SK-N-SH (cell line): Measurements from ENCODE around the gene DBH. TPM values are rescaled to one million over a fixed set of nuclear protein-coding genes. Genes with fewer than 3 reads are reported as not detected.
A peak's percentile ranks its signal among the peaks of the same experiment; 100 is the strongest.

Source experiments
- CTCF ChIA-PET: fragments of 300-600, 350-600 bp; formaldehyde crosslinking; extraction: SDS; loops from one replicate; lab custom pipeline; 2021; lab: Yijun Ruan, JAX
- POLR2A ChIA-PET: fragments of 350-600 bp; sonication (Branson Sonifier 250); formaldehyde crosslinking; extraction: SDS; loops from one replicate; lab custom pipeline; 2020; ENCODE audit warnings: antibody characterized with exemption, inconsistent platforms; lab: Yijun Ruan, JAX
- DNase-seq: peaks from one replicate; pipeline ENCODE4 v3.0.0; 2012
- H2AFZ ChIP-seq: fragments of 200-600 bp; sonication (generic); 2 replicates; pipeline ENCODE4 v1.8.1; 2016; ENCODE audit warnings: antibody characterized with exemption, mild to moderate bottlenecking, low read depth
- H3F3A ChIP-seq: fragments of 200-600 bp; sonication (generic); replicated peaks from 2 replicates; pipeline ENCODE3; 2016; ENCODE audit warnings: antibody characterized with exemption, mild to moderate bottlenecking; ENCODE audit not compliant: insufficient read depth
- H3K27ac ChIP-seq, 2 experiments: fragments of 200-500 bp in 1 of 2; fragments of 200-600 bp in 1 of 2; sonication (Bioruptor generic) in 1 of 2; sonication (generic), shearing (Covaris generic) in 1 of 2; 2 replicates each; pipeline versions ENCODE4 v1.5.1 to v1.6.1; 2014 to 2016; ENCODE audit warnings: low read depth in 2 of 2, inconsistent platforms in 1 of 2, low read length in 1 of 2, mild to moderate bottlenecking in 1 of 2, mixed read lengths in 1 of 2
- H3K27me3 ChIP-seq: fragments of 200-600 bp; sonication (generic), shearing (Covaris generic); 2 replicates; pipeline ENCODE4 v1.6.1; 2016; ENCODE audit warnings: mixed run types; ENCODE audit not compliant: insufficient read depth
- H3K36me3 ChIP-seq, 2 experiments: fragments of 200-500 bp in 1 of 2; fragments of 200-600 bp in 1 of 2; sonication (Bioruptor generic) in 1 of 2; sonication (generic) in 1 of 2; replicated peaks in 1 of 2; 2 replicates each; pipeline versions ENCODE3 to v1.5.1; 2014 to 2016; ENCODE audit warnings: low read length in 1 of 2, mild to moderate bottlenecking in 1 of 2; ENCODE audit not compliant: insufficient read depth in 2 of 2, control insufficient read depth in 1 of 2
- H3K4me1 ChIP-seq, 2 experiments: fragments of 200-500 bp in 1 of 2; fragments of 200-600 bp in 1 of 2; sonication (Bioruptor generic) in 1 of 2; sonication (generic), shearing (Covaris generic) in 1 of 2; 2 replicates each; pipeline versions ENCODE4 v1.5.1 to v1.6.1; 2014 to 2016; ENCODE audit warnings: low read depth in 1 of 2, low read length in 1 of 2, mixed run types in 1 of 2; ENCODE audit not compliant: insufficient read depth in 2 of 2, control insufficient read depth in 1 of 2
- H3K4me2 ChIP-seq: fragments of 200-600 bp; sonication (generic), shearing (Covaris generic); 2 replicates; pipeline ENCODE4 v1.6.1; 2017; ENCODE audit warnings: mixed run types
- H3K4me3 ChIP-seq, 2 experiments: fragments of 200-500 bp in 1 of 2; fragments of 200-600 bp in 1 of 2; sonication (Bioruptor generic) in 1 of 2; sonication (generic), shearing (Covaris generic) in 1 of 2; 2 replicates each; pipeline versions ENCODE4 v1.5.1 to v1.8.1; 2014 to 2016; ENCODE audit warnings: low read depth in 2 of 2, inconsistent platforms in 1 of 2, low read length in 1 of 2, mild to moderate bottlenecking in 1 of 2, mixed read lengths in 1 of 2, moderate library complexity in 1 of 2
- H3K79me2 ChIP-seq: fragments of 200-600 bp; sonication (generic); 2 replicates; pipeline ENCODE4 v1.8.1; 2017; ENCODE audit warnings: mild to moderate bottlenecking; ENCODE audit not compliant: insufficient read depth
- H3K9ac ChIP-seq: fragments of 200-600 bp; sonication (generic); 2 replicates; pipeline ENCODE4 v1.6.1; 2017; ENCODE audit warnings: mixed run types
- H3K9me2 ChIP-seq: fragments of 200-600 bp; sonication (generic); 2 replicates; pipeline ENCODE4 v1.6.1; 2017; ENCODE audit warnings: mixed run types
- H3K9me3 ChIP-seq: fragments of 200-600 bp; sonication (generic); 2 replicates; pipeline ENCODE4 v1.6.1; 2017; ENCODE audit warnings: mixed run types, mild to moderate bottlenecking, moderate library complexity
- H4K20me1 ChIP-seq: fragments of 200-600 bp; sonication (generic); 2 replicates; pipeline ENCODE4 v1.6.1; 2017; ENCODE audit warnings: mild to moderate bottlenecking, mixed run types; ENCODE audit not compliant: insufficient read depth
- CHD2 ChIP-seq: fragments of 150-350 bp; IDR thresholded peaks from 2 replicates; pipeline ENCODE4 v1.6.1; 2018; ENCODE audit warnings: low read length; ENCODE audit not compliant: partially characterized antibody
- EP300 ChIP-seq, 2 experiments: IDR thresholded peaks; 2 replicates each; pipeline versions ENCODE4 v1.4.0 to v1.6.1; 2012; ENCODE audit warnings: borderline replicate concordance in 1 of 2, low read depth in 1 of 2, low read length in 1 of 2
- GABPA ChIP-seq: IDR thresholded peaks from 2 replicates; pipeline ENCODE4 v1.4.0; 2012; ENCODE audit warnings: low read depth, mild to moderate bottlenecking
- GATA2 ChIP-seq: sonication (generic); formaldehyde crosslinking; IDR thresholded peaks from 2 replicates; pipeline ENCODE4 v1.5.0; 2020; ENCODE audit warnings: mild to moderate bottlenecking, missing genetic modification reagents
- IRF3 ChIP-seq: fragments of 150-350 bp; IDR thresholded peaks from 2 replicates; pipeline ENCODE4 v1.6.1; 2016; ENCODE audit warnings: mild to moderate bottlenecking, low read depth, low read length
- JUND ChIP-seq: IDR thresholded peaks from 2 replicates; pipeline ENCODE4 v1.4.0; 2012
- NRF1 ChIP-seq: IDR thresholded peaks from 2 replicates; pipeline ENCODE4 v1.6.1; 2012; ENCODE audit warnings: low read depth, mild to moderate bottlenecking, low read length
- PBX3 ChIP-seq: IDR thresholded peaks from 2 replicates; pipeline ENCODE4; 2012
- RAD21 ChIP-seq: IDR thresholded peaks from 2 replicates; pipeline ENCODE4 v1.6.1; 2012; ENCODE audit warnings: mild to moderate bottlenecking, low read length
- RFX5 ChIP-seq: IDR thresholded peaks from 2 replicates; pipeline ENCODE4 v1.6.1; 2012; ENCODE audit warnings: mild to moderate bottlenecking, improper control_type of control experiment, low read length
- RXRA ChIP-seq: IDR thresholded peaks from 2 replicates; pipeline ENCODE4 v1.4.0; 2012; ENCODE audit warnings: low read depth, mild to moderate bottlenecking, borderline replicate concordance
- TEAD4 ChIP-seq: IDR thresholded peaks from 2 replicates; pipeline ENCODE4 v1.4.0; 2012; ENCODE audit warnings: mild to moderate bottlenecking, borderline replicate concordance; ENCODE audit not compliant: insufficient read depth
- WGBS: methylation state at CpG from one replicate; pipeline ENCODE4 v1.1.6; 2017; ENCODE audit warnings: low lambda C conversion rate; 5-methylcytosine and 5-hydroxymethylcytosine counted together
- polyA plus RNA-seq, 3 experiments: library from polyadenylated mRNA; depleted of rRNA; stranded (reverse); fragments of >200 nt; gene quantifications; 2 replicates each; pipeline ENCODE4 v1.2.3, GENCODE V29; 2012

The DBH gene
- polyA plus RNA-seq, 1 of the 3 experiments (the other 2 are of a cell fraction), result 0.92 TPM

- no peak overlapping the region for H3K9ac ChIP-seq
- H3F3A ChIP-seq, result no peaks in the 10 kb centered on the region
- H3K79me2 ChIP-seq, result no peaks in the 10 kb centered on the region
- peaks cover 18% of the 10 kb centered on the region for H3K27me3 ChIP-seq
- H4K20me1 ChIP-seq, result no peaks in the 10 kb centered on the region
- 73% methylated on average over 11 of the region's 17 CpGs for WGBS
- no peaks in the 10 kb centered on the region for H3K9me3 ChIP-seq
- peak overlapping the region in 1 of 2 experiments; percentile 86; a peak in 2 of 4 replicates for H3K27ac ChIP-seq
- no peaks in the 10 kb centered on the region for H3K9me2 ChIP-seq
- no peak for TF ChIP-seq CHD2
- no peak for TF ChIP-seq GABPA
- no peak for TF ChIP-seq PBX3
- TF ChIP-seq NRF1, result no peak
- no peak for TF ChIP-seq GATA2
- H3K4me2 ChIP-seq, result no peak overlapping the region
- no peaks in the 10 kb centered on the region for H3K36me3 ChIP-seq
- peaks cover 0 to 84% of the 10 kb centered on the region in 2 experiments; a peak in 1 of 4 replicates for H3K4me1 ChIP-seq
- no peak overlapping the region; a peak in 1 of 4 replicates for H3K4me3 ChIP-seq
- ChIA-PET CTCF (interaction anchor here (1.3 to 10.4 kb wide), 5 partner anchors 9 to 119 kb away, joined by 3 to 102 read pairs (median 12); partner anchors contain the start of gene DBH), POLR2A (interaction anchor here (0.6 to 18.3 kb wide), 9 partner anchors 12 to 71 kb away, joined by 3 to 261 read pairs (median 4); partner anchors contain the start of genes ADAMTSL2 and DBH)
- H2AFZ ChIP-seq, result no peak overlapping the region
- no peak for DNase-seq
Observed at GRCh38 chr9:133605446-133605845, 30.7 kb upstream of the DBH start.

- Histone ChIP-seq H3K4me2 (no peak overlapping the region), H3K4me1 (peaks cover 0 to 85% of the 10 kb centered on the region in 2 experiments; a peak in 1 of 4 replicates), H3F3A (no peaks in the 10 kb centered on the region), H3K9me2 (no peaks in the 10 kb centered on the region), H3K79me2 (no peaks in the 10 kb centered on the region), H2AFZ (no peak overlapping the region), H3K36me3 (no peaks in the 10 kb centered on the region), H4K20me1 (no peaks in the 10 kb centered on the region), H3K9ac (no peak overlapping the region), H3K4me3 (peak overlapping the region in 1 of 2 experiments; percentile 9; a peak in 1 of 4 replicates), H3K27ac (peak overlapping the region in 1 of 2 experiments; percentile 86; a peak in 2 of 4 replicates), H3K27me3 (peaks cover 18% of the 10 kb centered on the region), H3K9me3 (no peaks in the 10 kb centered on the region)
- CTCF ChIA-PET, result interaction anchor here (1.3 to 10.4 kb wide), 3 partner anchors 10 to 120 kb away, joined by 3 to 102 read pairs (median 3); no protein-coding TSS in a partner anchor
- POLR2A ChIA-PET, result interaction anchor here (0.6 to 18.3 kb wide), 9 partner anchors 20 to 72 kb away, joined by 3 to 261 read pairs (median 4); partner anchors contain the start of genes ADAMTSL2 and DBH
- DNase-seq, result no peak
- WGBS, result 50% methylated on average over 14 of the region's 16 CpGs
- no peak for TF ChIP-seq JUND
Observed at GRCh38 chr9:133605856-133606707, 30.1 kb upstream of the DBH start.

- POLR2A ChIA-PET, result interaction anchor here (1.0 to 18.3 kb wide), 2 partner anchors 31 to 73 kb away, joined by 3 to 261 read pairs; partner anchors contain the start of genes ADAMTSL2 and DBH
Observed at GRCh38 chr9:133606708-133607025, 29.5 kb upstream of the DBH start.

More at GRCh38 chr9:133606708-133607025, 29.5 kb upstream of the DBH start:
- H2AFZ ChIP-seq, result no peak overlapping the region
- no peaks in the 10 kb centered on the region for H3K79me2 ChIP-seq
- no peak overlapping the region; a peak in 1 of 4 replicates for H3K4me3 ChIP-seq
- WGBS, result 39% methylated on average over 8 of the region's 8 CpGs
- H3K4me2 ChIP-seq, result no peak overlapping the region
- H3K27me3 ChIP-seq, result peaks cover 18% of the 10 kb centered on the region
- no peaks in the 10 kb centered on the region for H3K36me3 ChIP-seq
- CTCF ChIA-PET, result interaction anchor here (1.4 to 10.4 kb wide), 2 partner anchors 10 to 19 kb away, joined by 4 to 102 read pairs; no protein-coding TSS in a partner anchor
- H3K27ac ChIP-seq, result peak overlapping the region in 1 of 2 experiments; percentile 86; a peak in 2 of 4 replicates
- H3K9me3 ChIP-seq, result no peaks in the 10 kb centered on the region
- TF ChIP-seq EP300 (IDR thresholded peaks at IDR 0.05; ENCODE audit: borderline replicate concordance in 1 of 2, low read depth in 1 of 2, low read length in 1 of 2), result no peak
- no peak for TF ChIP-seq RFX5
- no peak for TF ChIP-seq IRF3
- no peak for TF ChIP-seq RXRA
- no peak for TF ChIP-seq TEAD4
- no peak for TF ChIP-seq RAD21
- no peaks in the 10 kb centered on the region for H4K20me1 ChIP-seq
- peaks cover 0 to 80% of the 10 kb centered on the region in 2 experiments; a peak in 1 of 4 replicates for H3K4me1 ChIP-seq
- H3K9me2 ChIP-seq, result no peaks in the 10 kb centered on the region
- H3F3A ChIP-seq, result no peaks in the 10 kb centered on the region
- no peak overlapping the region for H3K9ac ChIP-seq
- no peak for DNase-seq
